DOHH2 (cell line): Measurements from ENCODE around the gene XCL1.
"Not testable (repeated sequence)": the region's sequence is repeated elsewhere in the genome, so short reads cannot be mapped to it uniquely, and the experiment has no call there.

Experiments used
- EZH2phosphoT487 ChIP-seq: fragments of 200-600 bp; sonication (generic); IDR thresholded peaks from 2 replicates; pipeline ENCODE4 v1.6.1; 2017; ENCODE audit warnings: borderline replicate concordance, mild to moderate bottlenecking, antibody characterized with exemption, low read length, moderate library complexity, mixed read lengths
- TF ChIP-seq, protein P1 (sequence below): fragments of 200-600 bp; sonication (generic); IDR thresholded peaks from one replicate; pipeline ENCODE4 v1.5.1; 2014; ENCODE audit warnings: antibody characterized with exemption, mild to moderate bottlenecking, low read depth, low read length; ENCODE audit not compliant: poor library complexity, severe bottlenecking

- TF ChIP-seq, protein P1, sequence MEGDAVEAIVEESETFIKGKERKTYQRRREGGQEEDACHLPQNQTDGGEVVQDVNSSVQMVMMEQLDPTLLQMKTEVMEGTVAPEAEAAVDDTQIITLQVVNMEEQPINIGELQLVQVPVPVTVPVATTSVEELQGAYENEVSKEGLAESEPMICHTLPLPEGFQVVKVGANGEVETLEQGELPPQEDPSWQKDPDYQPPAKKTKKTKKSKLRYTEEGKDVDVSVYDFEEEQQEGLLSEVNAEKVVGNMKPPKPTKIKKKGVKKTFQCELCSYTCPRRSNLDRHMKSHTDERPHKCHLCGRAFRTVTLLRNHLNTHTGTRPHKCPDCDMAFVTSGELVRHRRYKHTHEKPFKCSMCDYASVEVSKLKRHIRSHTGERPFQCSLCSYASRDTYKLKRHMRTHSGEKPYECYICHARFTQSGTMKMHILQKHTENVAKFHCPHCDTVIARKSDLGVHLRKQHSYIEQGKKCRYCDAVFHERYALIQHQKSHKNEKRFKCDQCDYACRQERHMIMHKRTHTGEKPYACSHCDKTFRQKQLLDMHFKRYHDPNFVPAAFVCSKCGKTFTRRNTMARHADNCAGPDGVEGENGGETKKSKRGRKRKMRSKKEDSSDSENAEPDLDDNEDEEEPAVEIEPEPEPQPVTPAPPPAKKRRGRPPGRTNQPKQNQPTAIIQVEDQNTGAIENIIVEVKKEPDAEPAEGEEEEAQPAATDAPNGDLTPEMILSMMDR: not testable (repeated sequence)
- TF ChIP-seq EZH2phosphoT487: not testable (repeated sequence)
These were observed 30.5 kb upstream of the XCL1 start for GRCh38 chr1:168545678-168546552.
